Panc1 (cell line): Measurements from ENCODE around the gene SIGMAR1.

Source experiments
- CTCF ChIP-seq: fragments of 450-650 bp; IDR thresholded peaks from 2 replicates; pipeline ENCODE4 v1.5.1; 2017; ENCODE audit warnings: mild to moderate bottlenecking
- POLR2AphosphoS5 ChIP-seq: IDR thresholded peaks from 2 replicates; pipeline ENCODE4 v1.6.1; 2012; ENCODE audit warnings: mild to moderate bottlenecking, low read depth, low read length, moderate library complexity
- REST ChIP-seq, 2 experiments: IDR thresholded peaks; 2 replicates each; pipeline ENCODE4 v1.6.1; 2011 to 2012; ENCODE audit warnings: low read depth in 2 of 2, control low read depth in 1 of 2, low read length in 1 of 2, mild to moderate bottlenecking in 1 of 2, moderate library complexity in 1 of 2; ENCODE audit not compliant: insufficient read depth in 1 of 2
- SIN3A ChIP-seq: IDR thresholded peaks from 2 replicates; pipeline ENCODE4 v1.6.1; 2012; ENCODE audit warnings: low read depth, mild to moderate bottlenecking, low read length, moderate library complexity, borderline replicate concordance; ENCODE audit not compliant: insufficient read depth
- TCF7L2 ChIP-seq: IDR thresholded peaks from 2 replicates; pipeline ENCODE4 v1.6.1; 2011; ENCODE audit warnings: mild to moderate bottlenecking, low read depth, low read length, inconsistent platforms

- no peak for TF ChIP-seq CTCF
- no peak for TF ChIP-seq TCF7L2
- TF ChIP-seq POLR2AphosphoS5 = no peak
- no peak for TF ChIP-seq SIN3A
- no peak for TF ChIP-seq REST (IDR thresholded peaks at IDR 0.05; ENCODE audit: insufficient read depth in 1 of 2, low read depth in 2 of 2, low read length in 1 of 2)
These were observed 26.9 kb upstream of the SIGMAR1 start for GRCh38 chr9:34664281-34665066.
